ENCODE data around the gene LHPP.

DNA sequence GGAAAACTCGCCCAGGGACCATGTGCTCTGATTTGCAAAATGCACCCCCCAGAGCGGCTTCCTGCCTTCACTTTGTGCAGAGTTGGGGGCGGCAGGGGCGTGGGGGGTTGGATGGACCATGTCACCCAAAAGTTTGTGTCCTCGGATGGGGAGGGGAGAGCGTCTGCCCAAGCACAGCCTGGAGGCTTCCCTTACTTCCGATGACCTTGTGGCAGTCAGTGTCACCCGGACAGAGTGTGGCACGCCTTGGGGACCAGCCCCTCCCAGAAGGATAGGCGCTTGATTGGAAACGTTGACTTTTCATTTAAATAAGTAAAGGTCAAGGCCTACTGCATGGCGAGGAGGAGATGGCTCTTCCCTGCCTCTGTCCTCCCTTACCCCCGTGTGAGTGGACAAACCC is 71.6 kb downstream of the LHPP start:
- TF ChIP-seq, protein P1, sequence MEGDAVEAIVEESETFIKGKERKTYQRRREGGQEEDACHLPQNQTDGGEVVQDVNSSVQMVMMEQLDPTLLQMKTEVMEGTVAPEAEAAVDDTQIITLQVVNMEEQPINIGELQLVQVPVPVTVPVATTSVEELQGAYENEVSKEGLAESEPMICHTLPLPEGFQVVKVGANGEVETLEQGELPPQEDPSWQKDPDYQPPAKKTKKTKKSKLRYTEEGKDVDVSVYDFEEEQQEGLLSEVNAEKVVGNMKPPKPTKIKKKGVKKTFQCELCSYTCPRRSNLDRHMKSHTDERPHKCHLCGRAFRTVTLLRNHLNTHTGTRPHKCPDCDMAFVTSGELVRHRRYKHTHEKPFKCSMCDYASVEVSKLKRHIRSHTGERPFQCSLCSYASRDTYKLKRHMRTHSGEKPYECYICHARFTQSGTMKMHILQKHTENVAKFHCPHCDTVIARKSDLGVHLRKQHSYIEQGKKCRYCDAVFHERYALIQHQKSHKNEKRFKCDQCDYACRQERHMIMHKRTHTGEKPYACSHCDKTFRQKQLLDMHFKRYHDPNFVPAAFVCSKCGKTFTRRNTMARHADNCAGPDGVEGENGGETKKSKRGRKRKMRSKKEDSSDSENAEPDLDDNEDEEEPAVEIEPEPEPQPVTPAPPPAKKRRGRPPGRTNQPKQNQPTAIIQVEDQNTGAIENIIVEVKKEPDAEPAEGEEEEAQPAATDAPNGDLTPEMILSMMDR (conservative IDR thresholded peaks at IDR 0.05), result no peak
- TF ChIP-seq EZH2 (IDR thresholded peaks at IDR 0.05; ENCODE audit: low read depth), result no peak
